HG03558 (cell line): Measurements from ENCODE around the gene THBS1.

ENCODE experiments used
- ATAC-seq: cut with Tn5 transposase; IDR thresholded peaks from one replicate; pipeline ENCODE4 v1.9.1; 2021; ENCODE audit warnings: moderate number of reproducible peaks; ENCODE audit not compliant: unreplicated experiment; ENCODE audit errors: extremely low read depth

Gene THBS1

GRCh38 chr15:39573287-39573686 is 7.6 kb upstream of the THBS1 start:
- no peak for ATAC-seq

DNA sequence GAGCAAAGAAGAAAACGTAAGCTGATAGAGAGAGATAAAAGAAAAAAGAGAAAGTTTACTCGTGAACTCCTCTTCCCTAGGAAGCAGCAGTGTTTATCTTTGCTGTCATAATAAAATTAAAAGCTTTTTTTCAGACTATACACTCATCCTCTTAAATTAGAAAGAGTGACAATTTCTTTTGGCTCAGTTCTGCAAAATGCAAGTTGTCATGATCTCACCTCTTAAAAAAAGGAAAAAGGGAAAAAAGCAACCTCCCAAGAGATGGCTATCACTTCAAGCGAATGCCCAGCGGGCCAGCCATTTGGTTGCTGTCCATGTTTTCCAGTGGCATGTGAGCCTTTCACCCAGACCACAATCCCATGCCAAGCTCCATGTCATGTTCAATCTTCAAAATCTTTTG is 7.0 kb upstream of the THBS1 start:
- ATAC-seq, result no peak

DNA sequence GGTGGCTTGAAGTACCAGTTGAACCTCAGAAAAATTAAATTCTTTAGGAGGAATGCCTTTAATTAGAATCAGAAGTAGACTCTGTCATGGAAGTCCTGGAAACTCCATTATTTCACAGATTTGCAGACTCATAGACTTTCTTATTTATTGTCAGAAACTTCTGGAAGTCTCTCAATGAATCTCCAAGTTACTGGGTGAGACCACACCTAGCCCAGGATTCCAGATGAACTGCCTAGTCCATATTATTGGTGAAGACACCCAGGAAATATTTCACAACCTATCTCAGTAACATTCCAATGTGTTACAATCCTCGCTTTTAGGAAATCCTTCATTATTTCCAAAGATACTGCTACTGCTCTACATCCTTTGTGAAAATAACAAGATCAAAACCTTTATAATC is 6.5 kb upstream of the THBS1 start:
- no peak for ATAC-seq

GRCh38 chr15:39575180-39575579 is 5.7 kb upstream of the THBS1 start:
- ATAC-seq, result no peak

DNA sequence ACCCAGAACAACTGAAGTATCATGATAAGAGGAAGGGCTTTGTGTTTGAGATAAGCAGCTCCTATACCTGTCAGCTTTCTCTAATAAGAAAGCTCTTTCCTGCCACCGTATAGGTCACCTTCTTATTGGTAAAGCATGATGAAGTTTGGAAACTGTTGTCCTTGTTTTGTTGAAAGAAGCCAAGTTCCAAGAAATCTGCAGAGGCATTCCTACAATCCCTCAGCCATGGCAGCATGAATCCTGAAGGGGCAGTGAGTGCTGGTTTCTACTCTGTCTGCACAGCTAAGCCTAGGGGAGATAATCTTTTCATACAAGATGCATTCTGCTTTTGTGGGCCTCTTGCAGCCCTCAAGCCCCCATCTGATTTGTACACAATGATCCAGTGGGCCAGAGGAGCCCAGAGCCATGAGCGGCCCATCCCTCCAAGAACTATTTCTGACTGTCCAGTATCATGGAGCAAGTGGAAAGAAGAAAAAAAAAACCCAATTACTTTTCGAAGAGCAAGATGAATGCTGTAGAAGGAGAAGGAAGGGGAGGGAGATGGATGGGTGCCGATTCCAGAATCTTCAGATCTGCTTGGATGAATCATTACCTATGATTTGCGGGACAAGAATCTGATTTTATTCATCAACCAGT is 1.9 kb upstream of the THBS1 start:
- ATAC-seq, result no peak

DNA sequence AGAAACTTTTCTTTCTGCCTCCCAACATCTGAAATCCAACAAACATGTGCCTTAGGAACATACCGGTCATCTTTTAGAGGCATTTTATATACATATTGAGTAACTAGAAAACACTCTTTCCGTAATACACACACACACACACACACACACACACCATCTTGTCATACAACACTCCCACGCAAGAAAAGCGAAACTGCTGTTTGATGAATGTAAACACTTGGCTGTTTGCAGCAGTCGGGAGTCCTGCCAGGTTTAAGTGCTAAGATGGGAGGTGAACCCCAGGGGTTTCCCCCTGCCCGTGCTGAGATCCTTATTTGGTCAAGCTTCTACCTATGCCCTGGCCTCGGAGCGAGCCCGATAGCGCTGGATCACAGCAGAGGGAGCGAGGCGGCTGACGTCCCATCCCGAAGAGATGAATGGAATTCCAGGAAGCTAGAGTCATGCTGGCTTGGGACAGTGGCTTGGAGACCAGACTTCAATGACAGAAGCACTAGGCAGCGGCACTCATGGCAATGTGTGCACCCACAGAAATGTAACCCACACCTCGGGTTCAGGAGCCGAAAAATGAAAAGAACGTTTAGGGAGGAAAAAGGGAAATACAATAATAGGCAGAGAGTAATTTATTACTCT is 1.3 kb upstream of the THBS1 start:
- ATAC-seq, result no peak

DNA sequence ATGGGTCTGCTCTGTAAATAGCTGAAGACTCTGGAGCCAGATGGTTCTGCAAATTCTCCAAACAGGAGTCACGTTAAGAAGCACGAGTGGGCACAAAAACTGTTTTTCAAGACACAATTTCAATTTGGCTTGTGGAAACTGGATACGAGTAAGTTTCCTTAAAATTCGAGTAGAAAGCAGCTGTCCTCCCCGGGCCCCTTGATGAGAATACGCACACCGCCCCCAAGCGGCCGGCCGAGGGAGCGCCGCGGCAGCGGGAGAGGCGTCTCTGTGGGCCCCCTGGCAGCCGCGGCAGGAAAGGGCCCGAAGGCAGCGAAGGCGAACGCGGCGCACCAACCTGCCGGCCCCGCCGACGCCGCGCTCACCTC is 778 bp upstream of the THBS1 start:
- ATAC-seq, result no peak

GRCh38 chr15:39581242-39581792 is 438 bp downstream of the THBS1 start:
- ATAC-seq, result no peak

DNA sequence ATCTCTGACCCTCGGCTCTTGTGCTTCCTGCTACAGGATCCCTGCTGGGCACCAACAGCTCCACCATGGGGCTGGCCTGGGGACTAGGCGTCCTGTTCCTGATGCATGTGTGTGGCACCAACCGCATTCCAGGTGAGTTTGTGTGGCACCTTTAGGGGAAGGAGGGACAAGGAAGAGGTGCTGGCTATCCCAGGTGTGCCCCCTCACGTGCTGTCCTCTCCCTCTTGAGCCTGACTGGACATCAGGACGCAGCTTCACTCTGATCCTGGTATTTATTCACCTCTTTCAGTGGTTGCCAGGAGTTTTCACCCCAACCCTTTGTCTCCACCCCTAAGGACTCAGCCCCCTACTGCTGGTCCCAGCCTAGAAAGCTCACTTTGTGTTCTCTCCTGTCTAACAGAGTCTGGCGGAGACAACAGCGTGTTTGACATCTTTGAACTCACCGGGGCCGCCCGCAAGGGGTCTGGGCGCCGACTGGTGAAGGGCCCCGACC is 960 bp downstream of the THBS1 start:
- ATAC-seq, result no peak

GRCh38 chr15:39582286-39582976 is 1.6 kb downstream of the THBS1 start:
- no peak for ATAC-seq

- no peak for ATAC-seq
These were observed 2.2 kb downstream of the THBS1 start for GRCh38 chr15:39582977-39583595.

DNA sequence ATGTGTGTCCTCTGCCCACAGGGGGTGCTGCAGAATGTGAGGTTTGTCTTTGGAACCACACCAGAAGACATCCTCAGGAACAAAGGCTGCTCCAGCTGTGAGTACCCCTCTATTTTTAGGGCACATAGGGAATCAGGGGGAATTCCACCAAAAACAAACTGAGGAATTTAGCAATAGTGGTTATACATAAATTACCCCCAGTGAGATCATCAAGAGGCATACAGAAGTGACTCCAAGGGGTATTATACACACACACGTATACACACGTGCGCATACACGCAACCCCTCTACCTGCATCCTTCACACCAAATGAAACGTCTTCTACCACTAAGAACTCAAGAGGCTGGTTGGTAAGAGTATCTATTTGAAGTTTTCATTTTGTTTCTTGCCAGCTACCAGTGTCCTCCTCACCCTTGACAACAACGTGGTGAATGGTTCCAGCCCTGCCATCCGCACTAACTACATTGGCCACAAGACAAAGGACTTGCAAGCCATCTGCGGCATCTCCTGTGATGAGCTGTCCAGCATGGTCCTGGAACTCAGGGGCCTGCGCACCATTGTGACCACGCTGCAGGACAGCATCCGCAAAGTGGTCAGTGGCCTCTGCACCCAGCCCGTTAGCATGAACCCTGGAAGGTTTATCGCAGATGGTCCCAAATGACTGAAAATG is 2.9 kb downstream of the THBS1 start:
- no peak for ATAC-seq

DNA sequence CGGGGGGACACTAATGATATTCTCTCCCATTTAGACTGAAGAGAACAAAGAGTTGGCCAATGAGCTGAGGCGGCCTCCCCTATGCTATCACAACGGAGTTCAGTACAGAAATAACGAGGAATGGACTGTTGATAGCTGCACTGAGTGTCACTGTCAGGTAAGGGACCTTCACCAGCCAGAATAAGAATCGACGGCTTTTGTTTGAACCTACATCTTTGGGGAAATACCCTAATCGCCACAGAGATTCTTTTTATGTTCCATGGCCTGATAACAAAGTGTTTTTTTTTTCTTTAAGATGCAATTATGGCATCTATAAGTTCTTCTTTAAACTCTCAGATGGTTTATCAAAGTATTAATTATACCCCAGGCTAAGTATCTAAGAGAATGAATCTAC is 3.4 kb downstream of the THBS1 start:
- ATAC-seq, result no peak

GRCh38 chr15:39584662-39585388 is 3.9 kb downstream of the THBS1 start:
- ATAC-seq, result no peak

- no peak for ATAC-seq
These were observed 4.5 kb downstream of the THBS1 start for GRCh38 chr15:39585389-39585841.

DNA sequence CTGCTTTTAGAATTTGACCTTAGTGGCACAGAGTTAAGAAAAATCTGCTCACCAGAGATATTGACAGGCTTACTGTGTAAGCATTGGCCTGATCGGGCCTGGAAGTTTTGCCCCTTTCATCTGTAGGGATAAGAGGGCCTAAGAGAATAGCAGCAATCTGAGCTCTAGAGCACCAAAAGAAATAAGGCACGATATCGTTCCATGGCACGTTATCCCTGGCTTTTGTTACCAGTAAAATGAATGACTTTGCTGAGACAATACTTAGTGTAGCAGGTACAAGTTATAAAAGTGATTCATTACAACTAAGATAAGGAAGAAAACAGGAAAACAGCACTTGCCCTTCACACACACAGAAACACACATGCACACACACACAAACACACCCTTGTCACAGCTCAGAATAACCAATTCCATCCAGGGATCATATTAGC is 5.0 kb downstream of the THBS1 start:
- ATAC-seq, result no peak

DNA sequence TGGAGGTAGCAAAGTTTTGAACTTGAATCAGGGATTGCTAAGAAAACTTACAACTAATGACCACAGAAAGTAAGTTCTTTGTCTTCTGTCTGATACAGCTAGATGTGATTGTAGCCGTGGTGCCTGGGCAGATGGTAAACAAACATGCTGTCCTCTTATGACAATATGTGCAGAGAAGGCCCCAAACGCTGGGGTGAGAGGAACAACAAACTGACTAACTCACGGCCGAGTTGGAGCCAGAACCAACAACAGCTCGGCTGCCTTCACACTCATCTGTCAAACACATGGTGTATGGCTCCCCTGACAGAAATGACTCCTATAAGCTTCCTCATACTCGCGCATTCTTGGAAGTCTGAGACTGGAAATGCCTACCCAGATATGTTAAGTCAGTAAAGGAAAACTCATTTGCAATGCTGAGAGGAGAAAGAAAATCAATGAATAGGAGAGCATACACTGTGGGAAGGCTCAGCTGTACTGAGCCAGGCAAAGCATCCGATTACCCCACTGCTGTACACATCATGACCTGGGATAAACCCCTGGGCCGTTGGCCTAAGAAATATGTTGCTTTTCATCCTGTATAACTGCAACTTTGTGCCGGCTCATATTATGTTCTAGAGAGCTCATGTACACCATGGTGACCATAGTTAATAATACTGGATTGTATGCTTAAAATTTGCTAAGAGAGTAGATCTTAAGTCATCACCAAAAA is 5.7 kb downstream of the THBS1 start:
- no peak for ATAC-seq

- ATAC-seq, result no peak
These were observed 6.3 kb downstream of the THBS1 start for GRCh38 chr15:39587096-39587721.
